ENCODE measurements around the gene PTX4.

PTX4 gene

DNA sequence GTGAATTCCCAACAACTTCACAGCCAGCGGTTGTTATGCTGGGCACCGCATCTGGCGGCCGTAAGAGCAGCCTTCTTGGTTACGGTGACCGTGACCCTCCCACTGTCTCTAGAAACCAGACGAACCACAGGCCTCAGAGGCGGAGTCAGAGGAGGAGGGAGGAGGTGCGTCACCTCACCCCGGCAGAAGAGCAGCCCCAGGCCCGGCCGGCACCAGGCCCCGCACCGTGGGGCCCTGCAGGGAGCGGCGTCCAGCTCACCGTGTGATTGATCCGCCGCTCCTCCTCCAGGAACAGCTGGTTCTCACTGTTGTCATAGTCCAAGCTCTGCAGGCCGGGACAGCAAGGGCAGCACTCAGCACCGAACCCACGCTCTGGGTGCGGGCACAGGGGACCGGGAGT lies 27.6 kb downstream of the PTX4 start:
- DNase-seq (ENCODE audit: low read depth) = no peak
- no peak overlapping the region for H3K4me3 ChIP-seq (ENCODE audit: low read depth, low read length)
- in situ Hi-C loops (cut with HindIII; ENCODE audit: low sequenced_read_pairs) = no loop called here
- TF ChIP-seq CTCF (IDR thresholded peaks at IDR 0.05; ENCODE audit: low read depth, low read length, missing control alignments) = no peak

GRCh38 chr16:1460602-1461138 lies 28.1 kb downstream of the PTX4 start:
- no peak overlapping the region for H3K4me3 ChIP-seq (ENCODE audit: low read depth, low read length)
- in situ Hi-C loops (cut with HindIII; ENCODE audit: low sequenced_read_pairs) = no loop called here
- no peak for DNase-seq (ENCODE audit: low read depth)
- no peak for TF ChIP-seq CTCF (IDR thresholded peaks at IDR 0.05; ENCODE audit: low read depth, low read length, missing control alignments)

DNA sequence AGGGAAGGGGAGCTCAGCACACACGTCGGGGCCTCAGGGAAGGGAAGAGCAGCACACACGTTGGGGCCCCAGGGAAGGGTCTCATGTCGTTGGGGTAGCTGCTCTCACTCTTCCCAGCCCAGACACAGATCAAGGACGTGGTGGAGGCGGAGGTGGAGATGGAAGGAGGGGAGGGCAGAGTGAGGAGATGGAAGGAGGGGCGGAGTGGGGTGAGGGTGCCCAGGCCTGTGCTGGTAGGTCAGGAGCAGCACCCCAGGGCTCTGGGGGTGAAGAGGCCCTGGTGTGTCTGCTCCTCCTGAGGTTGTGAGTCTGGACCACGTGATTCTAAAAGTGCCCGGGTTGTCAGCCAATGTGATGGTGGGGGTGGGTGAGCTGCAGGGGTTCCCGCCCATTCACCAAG lies 28.8 kb downstream of the PTX4 start:
- in situ Hi-C loops (cut with HindIII; ENCODE audit: low sequenced_read_pairs) = no loop called here
- DNase-seq (ENCODE audit: low read depth) = no peak
- H3K4me3 ChIP-seq (ENCODE audit: low read depth, low read length) = no peak overlapping the region
- no peak for TF ChIP-seq CTCF (IDR thresholded peaks at IDR 0.05; ENCODE audit: low read depth, low read length, missing control alignments)

DNA sequence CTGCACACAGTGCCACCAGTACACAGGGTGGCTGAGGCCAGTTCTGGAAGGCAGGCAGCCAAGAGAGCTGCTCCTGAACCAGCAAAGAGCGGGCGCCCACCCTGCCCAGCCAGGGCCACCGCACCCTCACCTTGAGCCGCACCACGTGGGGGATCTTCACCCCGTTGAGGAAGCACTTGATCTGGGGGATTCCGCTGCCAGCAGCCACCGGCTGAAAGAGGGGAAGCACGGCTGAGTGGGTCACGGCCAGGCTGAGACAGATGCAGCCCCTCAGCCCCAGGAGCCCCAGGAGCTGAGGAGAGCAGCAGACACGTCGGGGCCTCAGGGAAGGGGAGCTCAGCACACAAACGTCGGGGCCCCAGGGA lies 29.8 kb downstream of the PTX4 start:
- in situ Hi-C loops (cut with HindIII; ENCODE audit: low sequenced_read_pairs) = no loop called here
- H3K4me3 ChIP-seq (ENCODE audit: low read depth, low read length) = no peak overlapping the region
- no peak for TF ChIP-seq CTCF (IDR thresholded peaks at IDR 0.05; ENCODE audit: low read depth, low read length, missing control alignments)
- no peak for DNase-seq (ENCODE audit: low read depth)

DNA sequence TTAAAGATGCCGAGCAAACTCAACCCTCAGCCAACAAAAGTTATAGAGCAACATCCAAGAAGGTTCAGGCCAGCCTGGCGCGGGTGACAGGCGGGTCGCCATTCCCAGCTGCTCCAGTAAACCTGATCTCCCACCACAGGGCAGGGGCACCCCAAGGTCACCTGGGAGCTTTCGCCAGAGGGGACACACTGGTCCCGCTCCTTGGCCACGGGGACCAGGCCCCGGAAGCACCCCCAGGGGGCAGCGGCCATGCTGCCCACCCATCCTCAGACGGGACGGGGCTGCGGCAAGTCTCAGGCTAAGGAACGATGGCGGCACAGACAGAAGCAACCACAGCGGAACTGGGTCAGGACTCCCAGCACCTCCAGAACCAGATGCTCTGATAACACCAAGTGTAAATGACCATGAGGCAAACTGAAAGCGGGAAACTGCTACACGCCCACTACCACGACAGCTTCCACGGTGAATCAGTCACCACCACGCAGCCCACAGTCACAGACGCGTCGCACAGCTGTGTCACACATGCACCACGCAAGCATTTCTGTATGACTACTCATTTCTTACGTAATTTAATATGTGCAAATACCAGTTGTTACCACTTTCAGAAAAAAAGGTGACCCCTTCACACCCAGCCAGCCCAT lies 30.3 kb downstream of the PTX4 start:
- no peak overlapping the region for H3K4me3 ChIP-seq (ENCODE audit: low read depth, low read length)
- in situ Hi-C loops (cut with HindIII; ENCODE audit: low sequenced_read_pairs) = no loop called here
- no peak for TF ChIP-seq CTCF (IDR thresholded peaks at IDR 0.05; ENCODE audit: low read depth, low read length, missing control alignments)
- DNase-seq (ENCODE audit: low read depth) = no peak

- H3K4me3 ChIP-seq (ENCODE audit: low read depth, low read length) = no peak overlapping the region
- no peak for TF ChIP-seq CTCF (IDR thresholded peaks at IDR 0.05; ENCODE audit: low read depth, low read length, missing control alignments)
- no peak for DNase-seq (ENCODE audit: low read depth)
- in situ Hi-C loops (cut with HindIII; ENCODE audit: low sequenced_read_pairs) = no loop called here
Observed at GRCh38 chr16:1457489-1458245, 31.1 kb downstream of the PTX4 start.
